Progenitor cell of endocrine pancreas (in vitro differentiated cells): Measurements from ENCODE around the gene ITGB7. TPM values are rescaled to one million over a fixed set of nuclear protein-coding genes. Genes with fewer than 3 reads are reported as not detected.

Experiments
- DNase-seq: peaks from one replicate; pipeline ENCODE4 v3.0.0; 2021; ENCODE audit warnings: low spot score; ENCODE audit not compliant: unreplicated experiment
- H3K27ac Mint-ChIP-seq: 2 replicates; pipeline ENCODE4 v1.8.0; 2021; ENCODE audit warnings: mild to moderate bottlenecking, moderate library complexity, mixed read lengths
- H3K27me3 Mint-ChIP-seq: 2 replicates; pipeline ENCODE4 v1.8.0; 2021; ENCODE audit warnings: mixed read lengths
- H3K36me3 Mint-ChIP-seq: 2 replicates; pipeline ENCODE4 v1.8.0; 2022; ENCODE audit warnings: mixed read lengths; ENCODE audit not compliant: insufficient read depth
- H3K4me1 Mint-ChIP-seq: 2 replicates; pipeline ENCODE4 v1.8.0; 2021; ENCODE audit warnings: low read depth, mixed read lengths
- H3K4me3 Mint-ChIP-seq: 2 replicates; pipeline ENCODE4 v1.8.0; 2021; ENCODE audit warnings: low read depth, mild to moderate bottlenecking, moderate library complexity, mixed read lengths
- H3K9me3 Mint-ChIP-seq: 2 replicates; pipeline ENCODE4 v1.8.0; 2021; ENCODE audit warnings: low read depth, mixed read lengths
- total RNA-seq: library from RNA; stranded (reverse); gene quantifications from 2 replicates; pipeline ENCODE4 v1.2.1, GENCODE V29; 2021
- TF ChIP-seq, protein P1 (sequence below): fragments of 200-600 bp; sonication (generic); IDR thresholded peaks from one replicate; pipeline ENCODE4 v1.5.0; 2021; ENCODE audit warnings: antibody characterized with exemption, mild to moderate bottlenecking; ENCODE audit not compliant: unreplicated experiment

ITGB7 gene
- total RNA-seq, 1 donor from 2014 or later = 0.29 TPM

GRCh38 chr12:53221203-53222080, 14.4 kb upstream of the ITGB7 start:
- Mint-ChIP-seq H3K27me3 (peaks cover 46% of the 10 kb centered on the region), H3K27ac (peak overlapping the region; percentile 96), H3K36me3 (no peaks in the 10 kb centered on the region), H3K9me3 (no peaks in the 10 kb centered on the region), H3K4me3 (peak overlapping the region; percentile 77), H3K4me1 (peaks cover 48% of the 10 kb centered on the region)
- DNase-seq = peak; percentile 79
- TF ChIP-seq, protein P1, sequence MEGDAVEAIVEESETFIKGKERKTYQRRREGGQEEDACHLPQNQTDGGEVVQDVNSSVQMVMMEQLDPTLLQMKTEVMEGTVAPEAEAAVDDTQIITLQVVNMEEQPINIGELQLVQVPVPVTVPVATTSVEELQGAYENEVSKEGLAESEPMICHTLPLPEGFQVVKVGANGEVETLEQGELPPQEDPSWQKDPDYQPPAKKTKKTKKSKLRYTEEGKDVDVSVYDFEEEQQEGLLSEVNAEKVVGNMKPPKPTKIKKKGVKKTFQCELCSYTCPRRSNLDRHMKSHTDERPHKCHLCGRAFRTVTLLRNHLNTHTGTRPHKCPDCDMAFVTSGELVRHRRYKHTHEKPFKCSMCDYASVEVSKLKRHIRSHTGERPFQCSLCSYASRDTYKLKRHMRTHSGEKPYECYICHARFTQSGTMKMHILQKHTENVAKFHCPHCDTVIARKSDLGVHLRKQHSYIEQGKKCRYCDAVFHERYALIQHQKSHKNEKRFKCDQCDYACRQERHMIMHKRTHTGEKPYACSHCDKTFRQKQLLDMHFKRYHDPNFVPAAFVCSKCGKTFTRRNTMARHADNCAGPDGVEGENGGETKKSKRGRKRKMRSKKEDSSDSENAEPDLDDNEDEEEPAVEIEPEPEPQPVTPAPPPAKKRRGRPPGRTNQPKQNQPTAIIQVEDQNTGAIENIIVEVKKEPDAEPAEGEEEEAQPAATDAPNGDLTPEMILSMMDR = peak; percentile 50

- peak overlapping the region; percentile 77 for H3K4me3 Mint-ChIP-seq
- peaks cover 43% of the 10 kb centered on the region for H3K27me3 Mint-ChIP-seq
- H3K4me1 Mint-ChIP-seq = peaks cover 55% of the 10 kb centered on the region
- no peaks in the 10 kb centered on the region for H3K36me3 Mint-ChIP-seq
- TF ChIP-seq, protein P1 = no peak
- H3K9me3 Mint-ChIP-seq = no peaks in the 10 kb centered on the region
- peak overlapping the region; percentile 96 for H3K27ac Mint-ChIP-seq
- DNase-seq = peak; percentile 83
Measured at GRCh38 chr12:53220694-53221202, 13.7 kb upstream of the ITGB7 start.

GRCh38 chr12:53219956-53220693, 13.1 kb upstream of the ITGB7 start:
- Mint-ChIP-seq H3K9me3 (no peaks in the 10 kb centered on the region), H3K4me1 (peaks cover 51% of the 10 kb centered on the region), H3K27ac (peak overlapping the region; percentile 73), H3K4me3 (peak overlapping the region; percentile 77), H3K36me3 (no peaks in the 10 kb centered on the region), H3K27me3 (peaks cover 38% of the 10 kb centered on the region)
- TF ChIP-seq, protein P1 = no peak
- no peak for DNase-seq

DNA sequence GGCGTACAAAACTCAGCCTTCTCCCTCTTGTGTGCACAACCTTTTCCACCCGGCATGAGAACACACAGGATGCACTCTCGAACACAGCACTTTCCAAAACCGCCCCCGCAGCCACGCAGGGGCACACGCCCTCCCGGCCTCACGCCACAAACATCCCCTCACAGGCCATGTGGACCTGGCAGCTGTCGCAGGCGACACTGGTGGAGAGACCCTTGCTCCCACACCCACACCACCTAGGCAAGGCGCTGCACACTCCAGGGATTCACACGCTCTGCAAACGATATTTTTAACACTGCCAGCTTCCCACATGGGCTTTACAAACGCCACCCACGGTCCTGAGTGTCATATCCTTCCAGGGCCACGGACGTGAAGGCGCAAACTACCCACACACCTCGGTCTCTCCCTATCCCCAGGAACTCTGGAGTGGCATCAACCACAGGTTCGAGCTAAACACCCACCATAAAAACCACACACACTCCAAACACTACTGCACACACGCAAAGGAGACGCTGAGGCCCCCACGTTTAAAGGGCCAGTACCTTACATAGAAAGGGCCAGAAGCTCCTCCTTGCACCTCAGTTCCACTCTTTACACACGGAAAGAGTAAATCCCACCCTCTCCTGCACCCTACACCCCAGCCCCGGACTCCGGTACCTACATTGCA, 12.4 kb upstream of the ITGB7 start:
- Mint-ChIP-seq H3K4me3 (peak overlapping the region; percentile 68), H3K27me3 (peaks cover 38% of the 10 kb centered on the region), H3K9me3 (no peaks in the 10 kb centered on the region), H3K36me3 (no peaks in the 10 kb centered on the region), H3K27ac (peak overlapping the region; percentile 50), H3K4me1 (peaks cover 44% of the 10 kb centered on the region)
- TF ChIP-seq, protein P1 = no peak
- no peak for DNase-seq
